Large intestine (tissue), 3 donors: ENCODE measurements around the gene KLHL35. TPM values are rescaled to one million over a fixed set of nuclear protein-coding genes. Genes with fewer than 3 reads are reported as not detected.

Source experiments
- DNase-seq, 2 donors: peaks; one replicate each; pipeline versions ENCODE4 v3.0.0 to v3.0.0-alpha.2; 2013
- H3K27ac ChIP-seq: one replicate; pipeline ENCODE4 v1.5.1; 2013; ENCODE audit warnings: low read length
- H3K27me3 ChIP-seq: 2 replicates; pipeline ENCODE4 v1.6.1; 2013; ENCODE audit warnings: low read length; ENCODE audit not compliant: control insufficient read depth, insufficient read depth
- H3K36me3 ChIP-seq: 2 replicates; pipeline ENCODE4 v1.6.1; 2013; ENCODE audit warnings: low read length; ENCODE audit not compliant: control insufficient read depth, insufficient read depth
- H3K4me1 ChIP-seq: one replicate; pipeline ENCODE4 v1.6.1; 2013; ENCODE audit warnings: low read length; ENCODE audit not compliant: control insufficient read depth, insufficient read depth
- H3K4me3 ChIP-seq: one replicate; pipeline ENCODE4 v1.5.1; 2013; ENCODE audit warnings: low read length
- H3K9me3 ChIP-seq: one replicate; pipeline ENCODE4 v1.6.1; 2013; ENCODE audit warnings: mild to moderate bottlenecking, low read depth, low read length, moderate library complexity; ENCODE audit not compliant: control insufficient read depth
- WGBS: methylation state at CpG from one replicate; pipeline ENCODE4 v1.1.5; 2013; ENCODE audit warnings: low lambda C conversion rate; ENCODE audit not compliant: insufficient coverage; 5-methylcytosine and 5-hydroxymethylcytosine counted together
- polyA plus RNA-seq: library from polyadenylated mRNA; unstranded; fragments of 120-200 nt; gene quantifications from one replicate; pipeline ENCODE4 v1.2.1, GENCODE V29; 2013

KLHL35 gene
- polyA plus RNA-seq, 1 donor, result 1.3 TPM

GRCh38 chr11:75406338-75406777 lies 26.6 kb downstream of the KLHL35 start:
- no CpG with 5 or more reads among the region's 1 CpG for WGBS
- H3K36me3 ChIP-seq, result peaks cover 65% of the 10 kb centered on the region
- peaks cover 15% of the 10 kb centered on the region for H3K4me1 ChIP-seq
- H3K4me3 ChIP-seq, result no peak overlapping the region
- no peak for DNase-seq
- H3K27me3 ChIP-seq, result no peaks in the 10 kb centered on the region
- no peak overlapping the region for H3K27ac ChIP-seq
- H3K9me3 ChIP-seq, result no peaks in the 10 kb centered on the region

DNA sequence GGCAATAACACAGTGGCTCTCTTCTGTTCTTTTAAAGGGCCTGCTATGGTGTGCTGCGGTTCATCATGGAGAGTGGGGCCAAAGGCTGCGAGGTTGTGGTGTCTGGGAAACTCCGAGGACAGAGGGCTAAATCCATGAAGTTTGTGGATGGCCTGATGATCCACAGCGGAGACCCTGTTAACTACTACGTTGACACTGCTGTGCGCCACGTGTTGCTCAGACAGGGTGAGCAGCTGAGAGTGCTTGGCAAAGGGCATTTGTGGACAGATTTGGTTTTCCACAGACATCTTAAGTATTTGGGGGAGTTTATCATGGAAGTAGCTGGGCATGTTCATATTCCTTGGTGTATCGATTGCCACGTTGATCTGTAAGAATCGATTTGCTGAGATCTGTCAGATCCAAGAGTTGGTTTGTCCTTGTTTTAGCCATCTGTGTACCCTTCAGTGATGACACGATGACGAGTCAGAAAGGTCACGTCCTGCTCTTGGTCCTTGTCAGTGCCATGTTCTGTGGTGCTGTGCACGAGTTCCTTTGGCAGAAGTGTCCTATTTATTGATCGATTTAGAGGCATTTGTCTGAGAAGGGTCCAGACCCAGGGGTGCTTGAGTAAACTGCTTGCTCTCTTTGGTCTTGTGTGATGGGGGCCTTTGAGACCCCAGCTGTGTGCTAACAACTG lies 28.9 kb downstream of the KLHL35 start:
- Histone ChIP-seq H3K27ac (no peak overlapping the region), H3K36me3 (peaks cover 70% of the 10 kb centered on the region), H3K27me3 (no peaks in the 10 kb centered on the region), H3K9me3 (peaks cover 2% of the 10 kb centered on the region), H3K4me3 (no peak overlapping the region), H3K4me1 (peaks cover 15% of the 10 kb centered on the region)
- DNase-seq, result no peak
- WGBS, result 80% methylated on average over 1 of the region's 15 CpGs

GRCh38 chr11:75403037-75403436 lies 30.0 kb downstream of the KLHL35 start:
- H3K27ac ChIP-seq, result no peak overlapping the region
- 60% methylated on average over 1 of the region's 1 CpG for WGBS
- H3K4me1 ChIP-seq, result peaks cover 15% of the 10 kb centered on the region

GRCh38 chr11:75402002-75402773 lies 30.8 kb downstream of the KLHL35 start:
- no CpG with 5 or more reads among the region's 10 CpGs for WGBS
- Histone ChIP-seq H3K4me1 (peaks cover 15% of the 10 kb centered on the region), H3K36me3 (peaks cover 62% of the 10 kb centered on the region), H3K9me3 (peaks cover 2% of the 10 kb centered on the region), H3K27ac (no peak overlapping the region), H3K4me3 (no peak overlapping the region), H3K27me3 (no peaks in the 10 kb centered on the region)
- DNase-seq, result no peak

More at GRCh38 chr11:75403037-75403436, 30.0 kb downstream of the KLHL35 start:
- Histone ChIP-seq H3K9me3 (peaks cover 2% of the 10 kb centered on the region), H3K36me3 (peaks cover 63% of the 10 kb centered on the region), H3K4me3 (no peak overlapping the region), H3K27me3 (no peaks in the 10 kb centered on the region)
- no peak for DNase-seq

- no CpG with 5 or more reads among the region's 11 CpGs for WGBS
- Histone ChIP-seq H3K4me3 (peak overlapping the region; percentile 85), H3K27ac (peak overlapping the region; percentile 94), H3K9me3 (peaks cover 2% of the 10 kb centered on the region), H3K36me3 (peaks cover 44% of the 10 kb centered on the region), H3K4me1 (peaks cover 15% of the 10 kb centered on the region), H3K27me3 (no peaks in the 10 kb centered on the region)
- peak in 1 of 2 donors; percentile 44 for DNase-seq
These were observed 32.7 kb downstream of the KLHL35 start for GRCh38 chr11:75400146-75400865.

GRCh38 chr11:75399344-75400145 lies 33.5 kb downstream of the KLHL35 start, which contains the start of gene RPS3:
Gene RPS3 (plus strand): TSS chr11:75399518. CDS start chr11:75399548, 30 bp downstream.
- Histone ChIP-seq H3K27ac (peak within 1 kb of the TSS; percentile 94), H3K4me3 (peak within 1 kb of the TSS; percentile 85), H3K4me1 (peaks cover 15% of the 10 kb centered on the region), H3K36me3 (peaks cover 37% of the 10 kb centered on the region), H3K9me3 (peaks cover 2% of the 10 kb centered on the region), H3K27me3 (no peaks in the 10 kb centered on the region)
- 0% methylated on average over 3 of the region's 55 CpGs for WGBS
- DNase-seq, result peak; percentile 93 to 97

- Histone ChIP-seq H3K9me3 (peaks cover 2% of the 10 kb centered on the region), H3K27ac (no peak overlapping the region), H3K27me3 (no peaks in the 10 kb centered on the region), H3K4me1 (peaks cover 15% of the 10 kb centered on the region), H3K4me3 (no peak overlapping the region), H3K36me3 (peaks cover 30% of the 10 kb centered on the region)
- WGBS, result no CpG with 5 or more reads among the region's 8 CpGs
- DNase-seq, result no peak
These were observed 34.1 kb downstream of the KLHL35 start for GRCh38 chr11:75398906-75399305.

DNA sequence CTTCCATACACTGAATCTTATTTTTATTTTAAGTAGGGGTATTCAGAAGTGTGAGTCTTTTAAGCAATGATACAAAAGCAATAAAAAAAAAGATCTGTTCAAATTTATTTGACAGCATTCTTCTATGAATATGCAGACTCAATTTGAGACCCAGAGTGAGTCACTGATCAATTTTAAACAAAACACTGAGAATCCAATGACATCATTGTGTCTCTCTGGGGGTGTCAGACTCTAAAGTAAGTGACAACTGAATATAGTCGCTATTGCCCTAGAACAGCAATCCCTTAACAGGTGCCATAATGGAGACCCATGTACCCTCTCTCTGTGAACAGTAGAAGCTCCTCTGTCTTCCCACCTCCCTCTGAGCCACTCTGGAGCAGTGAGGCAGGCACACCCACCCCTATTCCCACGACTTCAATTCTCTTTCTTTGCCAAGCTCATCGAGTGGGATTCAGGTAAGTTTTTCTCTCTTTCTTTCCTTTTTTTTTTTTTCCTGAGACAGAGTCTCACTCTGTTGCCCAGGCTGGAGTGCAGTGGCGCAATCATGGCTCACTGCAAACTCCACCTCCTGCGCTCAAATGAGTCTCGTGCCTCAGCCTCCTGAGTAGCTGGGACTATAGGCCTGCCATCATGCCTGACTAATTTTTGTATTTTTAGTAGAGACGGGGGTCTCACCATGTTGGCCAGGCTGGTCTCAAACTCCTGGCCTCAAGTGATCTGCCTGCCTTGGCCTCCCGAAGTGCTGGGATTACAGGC lies 38.7 kb downstream of the KLHL35 start:
- H3K27me3 ChIP-seq, result no peaks in the 10 kb centered on the region
- H3K4me3 ChIP-seq, result no peak overlapping the region
- no peaks in the 10 kb centered on the region for H3K36me3 ChIP-seq
- no peaks in the 10 kb centered on the region for H3K4me1 ChIP-seq
- no peak for DNase-seq
- no peak overlapping the region for H3K27ac ChIP-seq
- 50% methylated on average over 2 of the region's 8 CpGs for WGBS
- H3K9me3 ChIP-seq, result no peaks in the 10 kb centered on the region

GRCh38 chr11:75389925-75390324 lies 43.1 kb downstream of the KLHL35 start:
- no peaks in the 10 kb centered on the region for H3K36me3 ChIP-seq
- no peak for DNase-seq
- WGBS, result no CpG with 5 or more reads among the region's 7 CpGs
- H3K4me3 ChIP-seq, result no peak overlapping the region
- H3K27ac ChIP-seq, result no peak overlapping the region
- no peaks in the 10 kb centered on the region for H3K27me3 ChIP-seq
- H3K9me3 ChIP-seq, result no peaks in the 10 kb centered on the region
- peaks cover 21% of the 10 kb centered on the region for H3K4me1 ChIP-seq
